ENCODE results near the gene MOV10L1. TPM values are rescaled to one million over a fixed set of nuclear protein-coding genes. Genes with fewer than 3 reads are reported as not detected.

Gene MOV10L1
- total RNA-seq, 4 donors from 2014 or later, result 0.25 TPM; not detected in 3

GRCh38 chr22:50178871-50179869 lies 89.4 kb downstream of the MOV10L1 start:
- H3K4me1 ChIP-seq, result peaks cover 0 to under 1% of the 10 kb centered on the region in 2 donors
- no peak overlapping the region for H3K4me3 ChIP-seq
- no peaks in the 10 kb centered on the region for H3K36me3 ChIP-seq
- no peaks in the 10 kb centered on the region for H3K9me3 ChIP-seq
- TF ChIP-seq POLR2A (IDR thresholded peaks at IDR 0.05) (no peak), CTCF (IDR thresholded peaks at IDR 0.05 in 4 of 5, conservative IDR thresholded peaks at IDR 0.05 in 1 of 5) (no peak)
- intact Hi-C loops (cut with DNase I; ENCODE audit: low total_unique reads) (no loop called here), in situ Hi-C loops (cut with MboI; ENCODE audit: low sequenced_read_pairs in 4 of 4) (no loop called here)
- no peak for ATAC-seq
- H3K27ac ChIP-seq, result no peak overlapping the region
- peaks cover 11 to 33% (median 27%) of the 10 kb centered on the region in 3 donors for H3K27me3 ChIP-seq
- no peak for DNase-seq

- no peak for DNase-seq
Measured at GRCh38 chr22:50179937-50180726, 90.3 kb downstream of the MOV10L1 start.

GRCh38 chr22:50180727-50181521 lies 91.1 kb downstream of the MOV10L1 start:
- H3K9me3 ChIP-seq, result no peaks in the 10 kb centered on the region
- peaks cover 11 to 30% (median 27%) of the 10 kb centered on the region in 3 donors for H3K27me3 ChIP-seq
- DNase-seq (no peak), ATAC-seq (no peak)
- TF ChIP-seq POLR2A (IDR thresholded peaks at IDR 0.05) (no peak), CTCF (IDR thresholded peaks at IDR 0.05 in 4 of 5, conservative IDR thresholded peaks at IDR 0.05 in 1 of 5) (no peak)
- in situ Hi-C loops (cut with MboI; ENCODE audit: low sequenced_read_pairs in 4 of 4), result no loop called here
- no peak overlapping the region for H3K4me3 ChIP-seq
- intact Hi-C loops (cut with DNase I; ENCODE audit: low total_unique reads), result loop anchor here (10.0 kb wide), 1 partner anchor 396 kb away; no protein-coding TSS in a partner anchor
- no peak overlapping the region for H3K27ac ChIP-seq
- no peaks in the 10 kb centered on the region for H3K36me3 ChIP-seq
- H3K4me1 ChIP-seq, result peaks cover 2 to 4% of the 10 kb centered on the region in 2 donors

More at GRCh38 chr22:50179937-50180726, 90.3 kb downstream of the MOV10L1 start:
- H3K36me3 ChIP-seq, result no peaks in the 10 kb centered on the region
- H3K4me1 ChIP-seq, result peaks cover under 1 to 2% of the 10 kb centered on the region in 2 donors
- H3K4me3 ChIP-seq, result no peak overlapping the region
- ATAC-seq, result no peak
- intact Hi-C loops (cut with DNase I; ENCODE audit: low total_unique reads), result loop anchor here (10.0 kb wide), 1 partner anchor 395 kb away; no protein-coding TSS in a partner anchor
- H3K27me3 ChIP-seq, result peaks cover 11 to 33% (median 27%) of the 10 kb centered on the region in 3 donors
- H3K9me3 ChIP-seq, result no peaks in the 10 kb centered on the region
- in situ Hi-C loops (cut with MboI; ENCODE audit: low sequenced_read_pairs in 4 of 4), result no loop called here
- H3K27ac ChIP-seq, result no peak overlapping the region
- TF ChIP-seq CTCF (IDR thresholded peaks at IDR 0.05 in 4 of 5, conservative IDR thresholded peaks at IDR 0.05 in 1 of 5) (no peak), POLR2A (IDR thresholded peaks at IDR 0.05) (no peak)

Data from gastrocnemius medialis (tissue), 4 donors.